HG03066 (cell line): ENCODE data around the gene CCNL1.

Source experiments
- ATAC-seq: cut with Tn5 transposase; IDR thresholded peaks from one replicate; pipeline ENCODE4 v1.9.1; 2021; ENCODE audit warnings: low read depth; ENCODE audit not compliant: unreplicated experiment

CCNL1 gene

DNA sequence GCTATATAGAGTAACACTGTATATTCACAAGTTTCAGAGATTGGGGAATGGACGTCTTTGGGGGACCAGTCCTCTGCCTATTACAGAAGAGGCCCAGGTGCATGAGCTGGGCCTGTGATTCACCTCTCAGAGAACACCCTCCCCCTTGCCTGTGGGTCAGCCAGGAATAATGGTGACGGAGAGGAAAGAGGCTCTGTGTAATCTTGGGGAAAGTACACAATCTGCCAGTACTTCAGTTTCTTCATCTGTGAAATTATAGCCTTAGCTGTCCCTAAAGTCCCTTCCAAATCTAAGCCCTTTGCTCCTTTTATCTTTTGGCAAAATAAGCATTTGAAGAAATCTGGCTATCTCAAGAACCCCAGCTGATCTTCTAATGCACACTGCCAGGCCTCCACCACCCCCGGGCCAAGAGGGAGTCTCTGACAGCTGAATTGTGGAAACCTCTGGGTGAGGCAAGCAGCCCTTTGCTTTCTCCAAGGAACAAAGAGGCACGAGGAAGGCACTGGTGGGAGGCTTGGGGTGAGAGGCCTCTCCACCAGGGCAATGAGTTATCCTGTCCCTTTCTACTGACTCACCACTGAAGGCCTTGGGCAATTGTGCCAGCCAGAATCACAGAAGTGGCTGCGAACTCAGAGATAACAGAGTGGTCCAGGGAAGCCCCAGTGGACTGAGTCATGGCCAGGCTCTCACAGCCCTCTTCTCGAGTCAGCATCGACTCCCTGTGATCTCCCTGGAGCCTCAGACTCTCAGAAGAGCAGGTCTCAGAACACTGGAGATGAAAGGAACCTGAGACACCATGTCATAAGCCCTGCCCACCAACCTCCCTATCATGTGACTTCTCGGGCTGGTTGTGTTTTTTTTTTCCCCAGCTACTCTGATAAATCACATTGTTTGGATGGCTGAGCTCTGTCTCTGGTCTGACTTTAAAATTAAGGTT, 31.8 kb downstream of the CCNL1 start:
- ATAC-seq: peak; percentile 44

DNA sequence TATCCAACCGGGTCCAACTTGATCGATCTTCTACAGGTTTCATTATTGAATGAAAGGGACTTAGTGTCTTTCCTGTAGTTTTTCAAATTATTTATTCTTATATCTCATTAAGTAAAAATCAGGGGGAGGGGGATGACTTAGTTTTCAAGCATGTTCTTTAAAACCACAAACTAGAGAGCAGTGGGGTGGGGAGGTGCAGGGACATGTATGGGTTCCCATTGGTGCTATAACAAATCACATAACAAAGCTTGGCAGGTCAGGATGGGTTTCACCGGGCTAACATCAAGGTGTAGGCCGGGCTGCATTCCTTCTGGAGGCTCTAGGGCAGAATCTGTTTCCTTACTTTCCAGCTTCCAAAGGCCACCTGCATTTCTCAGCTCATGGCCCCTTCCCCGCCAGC, 32.7 kb downstream of the CCNL1 start:
- no peak for ATAC-seq

DNA sequence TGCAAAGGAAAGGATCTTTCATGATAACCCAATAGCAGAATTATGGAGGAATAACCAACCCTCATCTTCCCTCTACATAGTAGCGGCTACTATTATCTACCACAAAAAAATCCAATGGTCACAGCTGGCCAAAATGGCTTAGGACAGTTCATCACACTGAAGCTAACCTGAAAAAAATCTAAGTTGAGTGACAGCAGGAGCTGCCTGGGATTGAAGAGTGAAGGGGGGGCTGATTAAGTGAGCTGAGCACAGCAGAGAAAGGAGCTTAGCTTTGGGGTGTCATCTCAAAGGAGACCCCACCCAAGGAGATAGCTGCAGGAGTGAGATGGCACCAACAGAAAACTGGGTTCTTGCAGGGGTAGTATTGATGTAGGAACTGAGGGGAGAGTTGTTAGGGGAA, 33.6 kb downstream of the CCNL1 start:
- ATAC-seq: no peak

DNA sequence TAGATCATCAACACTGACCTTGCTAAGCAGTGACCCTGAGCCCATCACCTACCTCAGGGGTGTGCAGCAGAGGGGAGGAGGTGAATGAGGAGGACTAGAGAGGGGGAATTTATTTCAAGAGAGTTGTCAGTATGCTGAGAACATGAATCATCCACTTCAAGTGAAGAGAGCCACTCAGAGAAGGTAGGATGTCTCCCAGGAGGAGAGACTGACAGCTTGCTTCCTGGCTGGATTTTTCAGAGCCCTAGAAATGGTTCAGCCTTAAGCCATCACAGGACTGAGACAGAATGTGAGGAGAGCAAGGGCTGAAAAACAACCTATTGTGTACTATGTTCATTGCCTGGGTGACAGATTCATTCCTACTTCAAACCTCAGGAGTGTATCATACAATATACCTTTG, 34.8 kb downstream of the CCNL1 start:
- ATAC-seq: no peak

DNA sequence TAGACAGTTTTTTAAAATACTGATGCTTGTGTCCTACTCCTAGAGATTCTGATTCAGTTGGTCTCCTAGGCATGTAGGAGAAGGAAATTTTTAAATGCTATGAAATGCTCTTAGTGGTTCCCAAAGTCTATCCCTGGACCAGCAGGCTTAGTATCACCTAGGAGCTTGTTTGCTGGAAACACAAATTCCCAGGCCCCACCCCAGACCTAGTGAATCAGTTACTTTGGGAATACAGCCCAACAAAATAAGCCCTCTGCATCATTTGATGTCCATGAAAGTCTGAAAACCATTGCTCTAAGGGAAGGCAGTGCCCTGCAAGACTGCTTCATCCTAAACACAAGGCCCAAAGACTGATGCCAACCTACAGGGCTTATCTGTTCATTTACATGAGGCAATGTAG, 36.3 kb downstream of the CCNL1 start:
- no peak for ATAC-seq

DNA sequence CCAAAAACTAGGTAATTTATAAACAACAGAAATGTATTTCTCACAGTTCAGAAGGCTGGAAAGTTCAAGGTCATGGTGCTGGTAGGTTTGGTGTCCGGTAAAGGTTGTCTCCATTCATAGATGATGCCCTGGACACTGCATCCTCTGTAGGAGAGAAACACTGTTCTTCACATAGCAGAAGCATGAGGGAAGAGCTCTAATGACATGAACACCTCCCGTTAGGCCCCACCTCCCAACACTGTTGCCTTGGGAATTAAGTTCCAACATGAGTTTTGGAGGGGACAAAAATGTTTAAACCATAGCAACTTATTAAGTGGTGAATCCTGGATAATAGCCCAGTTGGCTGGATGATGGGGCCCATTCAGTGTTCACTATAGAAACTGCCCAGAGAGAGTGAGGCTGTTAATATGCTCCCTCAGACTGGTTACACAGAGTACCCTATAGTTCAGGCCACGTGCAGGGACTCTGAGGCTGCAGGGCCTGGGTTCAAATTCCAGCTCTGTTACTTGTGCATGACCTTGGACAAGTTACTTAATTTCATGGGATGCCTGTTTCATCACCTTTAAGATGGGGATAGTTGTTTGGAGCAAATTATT, 37.0 kb downstream of the CCNL1 start:
- no peak for ATAC-seq

DNA sequence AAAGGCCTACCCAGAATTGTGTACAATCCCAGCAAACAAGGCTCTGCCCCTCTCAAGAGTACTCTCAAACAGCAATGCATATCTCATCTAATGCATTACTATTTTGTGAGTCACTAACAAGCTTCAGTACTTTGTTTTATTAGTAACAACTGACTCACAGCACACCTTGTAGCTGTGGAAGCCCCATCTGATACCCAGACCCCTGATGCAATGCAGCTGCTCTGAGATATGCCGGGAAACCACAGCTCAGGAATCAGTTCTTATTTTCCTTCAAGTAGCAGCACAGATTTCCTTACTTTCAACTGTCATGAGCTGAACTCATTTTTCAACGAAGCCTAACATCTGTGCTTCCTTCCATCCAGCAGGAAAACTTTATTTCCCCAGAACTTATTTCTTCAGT, 37.8 kb downstream of the CCNL1 start:
- no peak for ATAC-seq

DNA sequence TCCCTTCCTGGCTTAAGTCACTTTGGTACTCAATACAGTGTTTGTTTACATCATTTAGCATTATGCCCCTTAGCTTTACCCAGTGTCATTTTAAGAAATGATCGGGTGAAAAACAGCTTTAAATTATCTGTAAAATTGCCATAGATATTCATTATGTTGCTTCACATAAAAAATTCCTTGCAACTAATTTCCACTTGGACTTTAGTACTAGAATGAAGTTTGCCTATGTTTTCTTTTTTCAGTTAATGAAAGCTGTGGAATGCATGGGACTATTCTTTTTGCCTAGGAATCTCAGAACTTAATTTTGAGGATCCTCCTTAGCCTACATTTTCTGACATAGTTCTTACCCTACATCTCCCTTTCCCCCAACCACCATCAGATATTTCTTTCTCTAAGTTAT, 38.4 kb downstream of the CCNL1 start:
- ATAC-seq: no peak

DNA sequence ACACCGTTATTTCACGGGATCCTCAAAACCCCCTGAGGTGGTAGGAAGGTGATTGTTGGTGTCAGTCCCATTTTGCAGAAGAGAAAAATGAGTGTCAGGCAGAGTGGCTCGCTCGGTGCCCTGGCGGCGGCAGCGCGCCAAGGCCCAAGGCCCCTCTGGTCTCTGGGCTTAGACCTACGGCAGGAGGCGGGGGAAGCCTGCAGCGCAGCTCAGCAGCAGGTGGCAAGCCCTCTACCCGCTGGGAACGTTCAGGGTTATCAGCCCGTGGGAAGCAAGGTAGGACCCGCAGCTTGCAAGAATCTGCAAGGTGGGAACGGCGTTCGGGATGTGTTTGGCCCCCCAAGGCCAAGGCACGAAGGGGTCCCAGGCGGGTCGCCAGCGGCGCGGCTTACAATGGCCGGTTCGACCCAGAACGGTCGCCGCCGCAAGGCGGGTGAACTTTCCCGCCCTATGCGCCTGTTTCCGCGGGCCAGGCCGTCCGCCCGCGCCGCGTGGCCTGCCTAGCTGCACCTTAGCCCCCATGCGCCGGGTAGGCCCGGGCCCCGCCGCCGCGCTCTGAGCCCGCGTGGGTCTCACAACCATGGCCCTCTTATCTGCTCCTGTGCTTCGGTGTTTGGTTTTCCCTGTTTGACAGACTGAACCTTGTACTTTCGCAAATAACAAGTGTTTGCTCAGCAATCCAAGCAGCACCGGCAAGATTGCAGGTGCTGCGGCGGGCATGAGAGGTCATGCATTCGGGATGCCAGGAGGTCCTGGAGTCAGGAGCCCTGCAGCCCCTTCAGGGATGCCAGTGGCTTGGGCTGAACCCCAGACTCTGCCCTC, 39.7 kb downstream of the CCNL1 start:
- ATAC-seq: no peak

DNA sequence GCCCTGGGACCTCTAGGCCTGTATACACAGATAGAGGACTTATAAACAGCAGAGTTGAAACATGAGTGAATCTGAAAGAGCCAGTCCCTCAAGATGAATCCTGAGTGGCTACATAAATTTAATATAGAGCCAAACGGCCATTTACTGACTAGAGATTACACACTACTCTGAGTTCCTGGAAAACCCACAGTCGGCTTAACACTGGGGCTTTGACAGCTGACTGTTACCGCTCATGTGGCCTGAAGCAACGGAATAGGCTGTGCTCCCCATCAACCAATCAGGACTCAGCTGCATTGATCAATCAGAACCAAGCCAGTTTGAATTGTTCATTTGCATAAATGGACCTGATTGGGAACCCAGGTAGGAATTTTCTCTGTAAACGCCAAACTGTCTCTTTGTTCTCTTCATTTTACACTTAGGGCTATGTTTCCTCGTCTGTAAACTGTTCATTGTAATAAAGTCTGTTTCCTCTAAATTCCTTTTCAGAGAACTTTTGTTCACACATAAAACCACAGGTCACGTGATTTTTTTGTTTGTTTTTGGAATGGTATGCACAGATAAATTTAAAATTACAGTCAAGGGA, 40.5 kb downstream of the CCNL1 start:
- ATAC-seq: no peak

DNA sequence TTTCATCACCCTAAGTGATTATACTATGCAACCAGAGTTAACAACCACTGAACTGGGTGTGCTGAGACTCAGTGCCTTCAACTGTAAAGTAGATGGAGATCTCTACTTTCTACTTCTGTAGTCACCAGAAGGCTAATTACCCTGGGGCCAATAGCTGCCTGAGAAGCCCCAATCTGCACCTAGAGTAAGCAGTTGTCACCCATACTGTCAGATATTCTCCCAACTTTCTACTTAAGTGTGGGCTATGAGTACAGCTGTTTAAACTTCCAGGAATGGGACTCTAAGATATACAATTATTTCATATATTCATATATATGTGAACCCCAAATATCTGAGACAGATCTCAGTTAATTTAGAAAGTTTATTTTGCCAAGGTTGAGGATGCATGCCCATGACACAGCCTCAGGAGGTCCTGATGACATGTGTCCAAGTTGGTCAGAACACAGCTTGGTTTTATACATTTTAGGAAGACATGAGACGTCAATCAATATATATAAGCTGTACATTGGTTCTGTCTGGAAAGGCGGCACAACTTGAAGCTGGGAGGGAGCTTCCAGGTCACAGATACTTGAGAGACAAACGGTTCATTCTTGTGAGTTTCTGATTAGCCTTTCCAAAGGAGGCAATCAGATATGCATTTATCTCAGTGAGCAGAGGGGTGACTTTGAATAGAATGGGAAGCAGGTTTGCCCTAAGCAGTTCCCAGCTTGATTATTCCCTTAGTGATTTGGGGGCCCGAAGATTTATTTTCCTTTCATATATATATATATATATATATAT, 41.9 kb downstream of the CCNL1 start:
- no peak for ATAC-seq

DNA sequence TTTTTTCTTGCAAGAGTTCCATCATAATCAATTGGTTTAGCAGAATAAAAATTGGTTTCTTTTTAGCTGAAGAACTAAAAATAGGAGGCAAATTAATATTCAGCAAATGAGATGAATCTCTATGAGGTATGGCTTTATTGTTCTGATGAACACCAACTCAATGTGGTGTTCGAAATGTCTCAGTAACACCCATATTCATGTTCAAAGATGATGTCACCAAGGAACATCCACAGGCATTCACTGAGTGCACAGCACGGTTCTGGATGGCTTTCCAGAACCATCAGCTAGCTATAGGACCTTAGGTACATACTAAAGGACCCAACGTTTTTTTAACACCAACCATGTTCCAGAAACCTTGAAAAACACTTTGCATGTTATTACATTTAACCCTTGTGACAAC, 42.7 kb downstream of the CCNL1 start:
- ATAC-seq: no peak

DNA sequence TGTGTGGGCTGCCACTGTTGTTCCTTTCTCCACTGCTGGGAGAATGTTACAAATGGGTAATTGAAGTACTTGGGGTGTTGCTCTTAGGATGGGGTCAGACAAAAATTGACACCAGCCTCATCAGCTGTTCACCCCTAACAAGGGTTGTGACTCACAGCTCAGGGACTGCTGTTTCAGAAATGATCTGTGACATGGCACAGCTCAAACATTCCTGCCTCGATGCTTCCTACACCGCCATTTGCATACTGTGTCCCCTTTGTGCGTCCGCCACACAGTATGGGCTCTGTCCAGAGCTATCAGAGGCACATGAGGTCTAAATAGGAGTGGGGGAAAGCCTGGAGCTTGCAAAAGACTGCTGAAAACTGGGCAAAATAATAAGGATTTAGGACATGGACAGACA, 43.9 kb downstream of the CCNL1 start:
- ATAC-seq: no peak

DNA sequence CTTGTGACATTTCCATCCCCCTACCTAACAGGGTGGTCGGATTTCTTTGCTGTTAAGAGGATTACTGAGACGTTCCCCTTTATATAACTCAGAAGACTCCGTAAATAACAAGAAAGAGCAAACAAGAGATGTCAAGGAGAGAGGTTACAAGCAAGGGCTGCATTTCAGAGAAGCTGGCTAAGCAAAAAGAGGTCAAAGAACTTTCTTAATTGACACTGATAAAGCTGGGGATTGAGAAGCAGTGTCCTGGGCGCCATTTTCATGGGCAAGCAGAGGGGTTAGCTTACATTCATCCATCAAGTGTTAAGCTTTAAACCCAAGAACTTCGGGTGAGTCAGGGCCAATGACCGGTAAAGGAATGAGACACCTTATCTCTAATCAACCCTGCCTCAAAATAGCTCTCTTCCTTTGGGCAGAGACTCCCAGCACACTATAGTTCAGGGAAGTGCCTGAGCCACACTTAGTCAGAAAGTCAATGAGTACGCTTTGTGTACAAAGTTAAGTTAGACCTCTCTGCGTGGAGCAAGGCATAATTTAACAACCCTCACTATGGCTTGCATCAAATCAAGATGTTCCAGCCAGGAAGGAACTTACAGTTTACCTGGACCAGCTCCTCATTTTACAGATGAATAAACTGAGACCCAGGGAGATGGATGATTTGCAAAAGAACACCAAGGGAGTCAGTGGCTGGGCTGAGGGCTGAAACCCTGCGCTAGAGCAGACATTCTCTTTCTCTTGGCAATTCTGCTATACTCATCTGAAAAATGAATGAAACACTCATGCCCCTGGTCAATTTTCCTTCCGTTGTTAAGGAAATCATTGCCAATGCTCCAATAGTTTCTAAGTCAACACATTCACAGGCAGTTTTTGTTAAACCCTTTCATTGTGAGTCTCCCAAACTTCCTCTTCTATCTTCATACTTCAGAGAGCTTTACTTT, 44.6 kb downstream of the CCNL1 start:
- ATAC-seq: no peak

DNA sequence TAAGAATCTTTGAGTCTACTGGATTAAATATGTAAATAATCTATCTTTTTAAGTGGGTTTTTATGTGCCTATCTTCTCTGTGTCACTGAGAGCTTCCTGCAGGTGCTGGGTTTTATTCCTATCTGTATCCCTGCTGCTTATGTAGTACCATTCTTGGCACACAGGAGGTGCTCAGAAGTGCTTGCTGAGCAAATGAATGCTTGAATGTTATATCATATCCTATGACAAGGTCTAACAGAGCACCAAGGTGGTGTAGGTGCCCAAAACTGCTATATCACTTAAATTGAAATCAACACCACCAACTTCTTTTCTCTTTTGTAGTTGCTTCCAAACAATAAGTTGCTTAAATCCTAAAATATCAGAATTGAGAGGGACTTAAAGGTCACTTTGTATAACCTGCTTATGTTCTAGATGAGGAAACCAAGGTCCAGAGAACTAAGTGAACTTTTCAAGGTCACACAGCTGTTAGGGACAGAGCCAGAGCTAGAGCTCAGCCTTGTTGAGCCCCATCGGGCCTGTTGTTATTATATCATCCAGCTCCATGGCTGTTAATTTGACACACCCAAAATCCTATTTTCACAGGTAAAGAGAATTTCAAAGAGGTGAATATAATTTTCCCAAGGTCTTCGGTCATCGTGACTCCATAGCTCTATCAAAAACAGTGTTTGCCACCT, 46.0 kb downstream of the CCNL1 start:
- no peak for ATAC-seq

DNA sequence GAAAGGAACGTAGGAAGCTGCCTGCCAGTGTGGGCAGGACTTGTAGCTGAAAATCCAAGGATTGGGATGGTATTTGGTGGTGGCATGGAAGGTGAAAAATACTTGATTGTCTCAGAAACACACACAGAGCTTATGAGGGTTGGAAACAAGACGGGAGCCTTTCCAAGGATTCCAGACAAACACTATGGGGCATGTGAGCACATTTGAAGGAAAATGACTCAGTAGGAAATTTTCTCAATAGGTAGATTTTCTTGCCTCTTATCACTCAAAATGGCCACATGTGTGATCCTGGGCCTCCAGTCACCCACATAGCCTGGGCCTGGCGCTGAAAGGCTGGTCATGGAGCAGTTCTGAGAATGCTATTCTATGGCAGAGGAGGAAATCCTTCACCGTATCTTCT, 47.4 kb downstream of the CCNL1 start:
- no peak for ATAC-seq

DNA sequence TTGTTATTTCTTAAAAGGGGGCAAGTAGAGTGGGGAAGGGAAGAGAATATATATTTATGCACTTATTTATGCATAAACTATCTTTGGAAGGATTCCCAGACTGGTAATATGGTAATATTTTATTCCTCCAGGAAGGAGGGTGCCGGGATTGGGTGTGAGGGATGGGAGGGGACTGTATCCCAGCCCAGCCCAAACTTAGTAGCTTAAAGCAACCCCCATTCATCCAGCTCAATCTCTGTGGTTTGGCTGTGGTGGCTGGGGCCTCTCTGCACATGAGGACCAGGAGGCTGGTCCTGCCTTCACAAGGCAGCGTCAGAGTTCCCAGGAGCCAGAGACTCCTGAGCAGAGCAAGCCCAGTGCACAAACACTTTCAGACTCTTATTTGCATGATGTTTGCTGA, 48.4 kb downstream of the CCNL1 start:
- no peak for ATAC-seq

DNA sequence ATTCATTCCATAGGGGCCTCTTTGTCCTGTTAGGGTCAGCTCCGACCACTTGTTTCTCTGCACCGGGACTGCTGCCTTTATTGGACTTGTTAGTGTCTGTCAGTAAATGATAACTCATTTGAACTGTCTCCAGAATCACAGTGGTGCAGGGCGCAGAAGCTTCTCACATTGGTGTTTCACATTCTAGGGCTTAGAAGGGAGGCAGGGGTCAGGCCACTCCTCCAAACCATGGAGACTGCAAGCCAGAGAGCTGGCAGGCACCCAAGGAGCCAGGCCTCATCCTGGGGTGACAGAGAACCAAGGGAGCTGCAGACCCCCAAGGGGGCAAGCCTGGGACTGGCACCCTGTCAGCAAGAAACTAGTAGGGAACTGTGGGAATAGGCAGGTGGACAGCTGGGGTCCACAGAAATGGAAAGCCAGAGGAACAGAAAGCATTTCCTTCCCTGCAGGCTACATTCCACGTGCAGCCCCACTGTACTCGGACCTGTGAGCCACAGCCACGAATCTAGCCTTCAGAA, 49.1 kb downstream of the CCNL1 start:
- no peak for ATAC-seq
